Thyroid gland (tissue), 4 donors: ENCODE data around the gene CCDC82.

Source experiments
- CTCF ChIP-seq, 6 experiments: fragments of 200-600 bp in 3 of 6; fragments of 450-650 bp in 3 of 6; sonication (generic) in 3 of 6; IDR thresholded peaks; one replicate each; pipeline ENCODE4 v1.5.1; 2016 to 2019; ENCODE audit warnings: antibody characterized with exemption in 6 of 6, mild to moderate bottlenecking in 2 of 6, inconsistent platforms in 1 of 6, moderate library complexity in 1 of 6
- POLR2A ChIP-seq, 2 donors: fragments of 450-650 bp; IDR thresholded peaks; one replicate each; pipeline ENCODE4 v1.6.1; 2017; ENCODE audit warnings: antibody characterized with exemption in 2 of 2, mild to moderate bottlenecking in 2 of 2, moderate library complexity in 1 of 2

GRCh38 chr11:96309016-96309642 is 80.6 kb downstream of the CCDC82 start:
- TF ChIP-seq CTCF (IDR thresholded peaks at IDR 0.05) (no peak), POLR2A (IDR thresholded peaks at IDR 0.05) (no peak)
